ENCODE data around the gene CFAP45.

DNA sequence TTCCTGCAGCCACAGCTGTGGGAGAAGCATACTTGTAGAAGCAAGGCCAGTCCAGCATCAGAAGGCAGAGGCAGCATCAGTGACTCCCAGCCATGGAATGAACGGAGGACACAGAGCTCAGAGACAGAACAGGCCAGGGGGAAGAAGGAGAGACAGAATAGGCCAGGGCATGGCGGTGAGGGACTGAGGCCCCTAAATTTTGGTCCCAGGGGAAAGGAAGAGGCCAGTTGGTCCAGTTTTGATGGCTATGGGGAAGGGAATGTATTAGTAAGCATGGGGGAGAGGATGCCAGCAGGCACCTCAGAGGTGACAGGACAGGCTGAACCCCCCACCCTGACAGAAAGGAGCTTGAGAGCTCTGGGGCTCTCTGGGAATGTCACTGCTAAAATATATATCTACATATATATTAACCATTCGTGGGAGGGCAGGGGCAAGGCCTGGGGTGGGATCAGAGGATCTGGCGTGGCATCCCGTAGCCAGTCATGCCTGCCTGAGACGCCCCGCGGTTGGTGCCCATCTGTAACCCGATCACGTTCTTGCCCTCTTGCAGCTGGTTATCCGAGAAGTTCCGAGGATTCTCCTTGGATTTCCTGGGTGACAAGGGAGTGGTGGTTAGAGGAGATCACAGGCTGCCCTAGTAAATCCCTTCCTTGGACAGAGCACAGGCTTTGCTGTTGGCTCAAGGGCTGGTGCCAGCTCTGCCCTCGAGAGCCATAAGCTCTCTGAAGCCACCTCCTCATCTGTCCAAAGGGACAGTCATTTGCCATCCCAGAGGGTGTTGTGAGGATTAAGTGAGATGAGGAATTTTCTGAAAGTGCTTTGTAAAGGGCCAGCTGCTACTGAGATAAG lies 18.6 kb upstream of the CFAP45 start:
- TF ChIP-seq, protein P1, sequence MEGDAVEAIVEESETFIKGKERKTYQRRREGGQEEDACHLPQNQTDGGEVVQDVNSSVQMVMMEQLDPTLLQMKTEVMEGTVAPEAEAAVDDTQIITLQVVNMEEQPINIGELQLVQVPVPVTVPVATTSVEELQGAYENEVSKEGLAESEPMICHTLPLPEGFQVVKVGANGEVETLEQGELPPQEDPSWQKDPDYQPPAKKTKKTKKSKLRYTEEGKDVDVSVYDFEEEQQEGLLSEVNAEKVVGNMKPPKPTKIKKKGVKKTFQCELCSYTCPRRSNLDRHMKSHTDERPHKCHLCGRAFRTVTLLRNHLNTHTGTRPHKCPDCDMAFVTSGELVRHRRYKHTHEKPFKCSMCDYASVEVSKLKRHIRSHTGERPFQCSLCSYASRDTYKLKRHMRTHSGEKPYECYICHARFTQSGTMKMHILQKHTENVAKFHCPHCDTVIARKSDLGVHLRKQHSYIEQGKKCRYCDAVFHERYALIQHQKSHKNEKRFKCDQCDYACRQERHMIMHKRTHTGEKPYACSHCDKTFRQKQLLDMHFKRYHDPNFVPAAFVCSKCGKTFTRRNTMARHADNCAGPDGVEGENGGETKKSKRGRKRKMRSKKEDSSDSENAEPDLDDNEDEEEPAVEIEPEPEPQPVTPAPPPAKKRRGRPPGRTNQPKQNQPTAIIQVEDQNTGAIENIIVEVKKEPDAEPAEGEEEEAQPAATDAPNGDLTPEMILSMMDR (IDR thresholded peaks at IDR 0.05; ENCODE audit: low read length), result no peak
- TF ChIP-seq EZH2 (IDR thresholded peaks at IDR 0.05; ENCODE audit: borderline replicate concordance, low read length), result no peak
